GM19240 (cell line): ENCODE results near the gene APBA1.
"Not testable (repeated sequence)": the region's sequence is repeated elsewhere in the genome, so short reads cannot be mapped to it uniquely, and the experiment has no call there.

Experiments used
- DNase-seq: peaks from one replicate; pipeline ENCODE4 v3.0.0; 2011; ENCODE audit warnings: low spot score; ENCODE audit not compliant: insufficient read length

Gene APBA1

DNA sequence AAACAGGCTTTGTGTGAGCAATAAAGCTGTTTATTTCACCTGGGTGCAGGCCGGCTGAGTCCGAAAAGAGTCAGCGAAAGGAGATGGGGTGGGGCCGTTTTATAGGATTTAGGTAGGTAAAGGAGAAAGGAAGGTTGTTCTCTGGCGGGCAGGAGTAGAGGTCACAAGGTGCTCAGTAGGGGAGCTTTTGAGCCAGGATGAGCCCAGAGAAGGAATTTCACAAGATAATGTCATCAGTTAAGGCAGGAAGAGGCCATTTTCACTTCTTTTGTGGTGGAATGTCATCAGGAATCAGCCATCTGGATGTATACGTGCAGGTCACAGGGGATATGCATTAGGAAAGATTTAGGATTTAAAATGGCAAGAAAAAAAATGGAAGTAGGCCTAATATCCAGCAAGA is 262.2 kb downstream of the APBA1 start:
- DNase-seq: not testable (repeated sequence)

DNA sequence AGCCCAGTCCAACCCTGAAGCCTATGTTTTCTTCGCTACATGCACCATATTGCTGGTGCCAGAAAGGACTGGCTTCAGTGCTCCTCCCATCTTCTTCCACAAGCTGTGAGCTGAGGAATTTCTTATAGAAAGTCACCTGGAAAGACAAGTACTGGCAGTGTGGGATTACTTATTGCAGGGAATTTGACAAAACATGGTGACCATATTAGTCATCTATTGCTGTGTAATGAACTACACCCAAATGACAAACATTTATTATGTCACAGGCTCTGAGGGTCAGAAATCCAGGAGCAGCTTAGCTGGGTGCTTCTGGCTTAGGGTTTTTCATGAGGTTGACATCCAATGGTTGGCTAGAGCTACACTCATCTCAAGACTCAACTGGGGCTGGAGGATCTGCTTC is 271.7 kb downstream of the APBA1 start:
- no peak for DNase-seq

DNA sequence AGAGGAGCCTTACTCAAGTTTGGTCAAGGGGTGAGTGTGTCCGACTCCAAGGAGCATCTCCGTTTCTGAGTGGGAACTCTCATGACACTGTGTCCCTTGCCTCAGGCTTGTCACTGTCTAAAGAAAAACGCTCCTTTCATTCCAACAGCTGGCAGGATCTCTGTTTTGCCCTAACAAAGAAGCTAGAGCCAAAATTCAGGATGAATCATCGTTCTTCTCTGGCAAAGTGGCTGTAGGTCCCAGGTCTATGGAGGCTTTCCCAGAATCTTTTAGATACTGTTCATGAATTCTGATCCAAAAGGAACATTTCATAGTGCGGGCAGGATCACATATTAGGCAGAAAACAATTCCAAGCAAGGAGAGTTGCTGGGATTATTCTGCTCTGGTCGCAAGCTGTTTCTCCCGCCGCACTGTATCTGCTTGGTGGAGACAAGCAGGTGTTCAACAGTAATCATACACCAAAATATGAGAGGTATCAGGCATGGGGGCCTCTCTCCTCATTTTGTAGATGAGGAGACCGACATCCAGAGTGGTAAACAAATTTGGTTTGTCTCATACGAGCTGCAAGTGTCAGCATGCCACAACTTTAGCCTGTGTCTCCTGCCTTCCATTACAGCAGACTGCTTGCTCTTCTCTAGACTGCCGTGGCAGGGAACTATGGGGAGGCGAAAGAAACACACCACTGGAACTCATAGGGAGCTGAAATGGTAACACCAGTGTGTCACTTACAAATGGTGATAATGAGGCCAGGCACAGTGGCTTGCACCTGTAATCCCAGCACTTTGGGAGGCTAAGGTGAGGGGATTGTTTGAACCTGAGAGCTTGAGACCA is 274.6 kb downstream of the APBA1 start:
- no peak for DNase-seq

DNA sequence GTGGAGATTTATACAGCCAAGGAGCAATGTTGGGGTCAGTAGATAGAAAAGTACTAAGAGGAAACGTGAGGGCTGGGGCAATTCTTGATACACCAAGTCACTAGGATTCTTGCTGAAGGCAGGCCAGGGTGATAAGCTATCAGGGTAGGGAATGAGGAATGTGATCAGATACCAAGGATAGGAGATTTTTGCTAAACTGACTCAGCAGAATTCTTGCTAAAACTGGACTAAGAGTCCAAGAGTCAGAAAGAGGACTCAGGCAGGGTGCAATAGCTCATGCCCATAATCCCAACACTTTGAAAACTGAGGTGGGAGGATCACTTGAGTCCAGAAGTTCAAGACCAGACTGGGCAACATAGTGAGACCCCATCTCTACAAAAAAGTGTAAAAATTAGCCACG is 275.4 kb downstream of the APBA1 start:
- no peak for DNase-seq

DNA sequence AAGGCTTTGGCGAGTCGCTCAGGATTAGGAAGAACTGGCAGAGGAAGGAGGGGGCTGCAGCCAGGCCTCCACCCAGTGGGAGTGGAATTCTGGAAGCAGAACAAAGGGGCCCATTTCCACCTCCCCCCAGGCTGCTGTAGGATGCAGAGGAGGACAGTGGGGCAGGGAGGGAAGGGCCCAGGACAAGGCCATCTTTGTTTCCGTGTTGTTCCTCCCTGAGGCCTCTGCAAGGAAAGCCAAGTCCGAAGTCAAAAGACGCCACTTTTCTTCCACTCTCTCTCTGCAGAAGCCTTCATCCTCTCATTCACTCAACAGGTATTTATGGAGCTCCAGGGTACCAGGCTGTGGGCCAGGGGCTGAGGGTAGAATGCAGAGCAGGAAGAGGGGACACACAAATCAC is 276.5 kb downstream of the APBA1 start:
- no peak for DNase-seq

DNA sequence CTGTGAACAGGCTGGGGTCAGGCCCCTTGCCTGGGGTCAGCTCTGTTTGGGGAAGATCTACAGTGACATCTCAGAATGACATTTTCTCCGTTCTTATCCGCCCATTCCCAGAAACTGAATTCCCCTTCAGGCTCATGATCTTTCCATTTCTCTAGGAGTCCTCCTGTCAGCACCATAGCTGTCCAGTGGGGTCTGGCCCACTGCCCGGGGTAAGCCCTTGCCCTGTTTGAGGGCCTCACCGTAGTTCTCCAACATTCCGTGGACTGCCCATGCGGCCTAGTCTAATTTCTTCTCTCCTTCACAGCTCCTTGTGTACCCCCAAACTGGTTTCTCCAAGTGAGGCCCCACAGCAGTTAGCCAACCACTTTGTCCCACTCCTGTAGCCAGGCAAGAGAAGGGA is 278.7 kb downstream of the APBA1 start:
- DNase-seq: no peak

DNA sequence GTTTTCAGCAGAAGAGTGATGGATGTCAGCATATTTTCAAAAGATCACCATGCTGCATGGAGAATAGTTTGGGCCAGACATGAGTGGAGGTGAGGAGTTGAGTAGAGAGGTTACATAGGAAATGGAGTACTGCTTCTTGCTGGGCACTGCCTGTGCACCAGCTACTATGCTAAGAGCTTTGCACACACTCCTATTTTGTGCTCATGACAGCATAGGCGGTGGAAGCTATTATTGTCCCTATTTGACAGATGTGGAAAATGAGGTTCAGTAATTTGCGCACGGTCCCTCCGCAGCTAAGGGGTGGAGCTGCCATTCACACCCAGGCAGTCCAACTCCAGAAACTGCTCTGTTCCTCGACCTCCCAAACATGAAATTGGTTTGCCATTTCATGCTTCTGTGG is 279.3 kb downstream of the APBA1 start:
- no peak for DNase-seq

DNA sequence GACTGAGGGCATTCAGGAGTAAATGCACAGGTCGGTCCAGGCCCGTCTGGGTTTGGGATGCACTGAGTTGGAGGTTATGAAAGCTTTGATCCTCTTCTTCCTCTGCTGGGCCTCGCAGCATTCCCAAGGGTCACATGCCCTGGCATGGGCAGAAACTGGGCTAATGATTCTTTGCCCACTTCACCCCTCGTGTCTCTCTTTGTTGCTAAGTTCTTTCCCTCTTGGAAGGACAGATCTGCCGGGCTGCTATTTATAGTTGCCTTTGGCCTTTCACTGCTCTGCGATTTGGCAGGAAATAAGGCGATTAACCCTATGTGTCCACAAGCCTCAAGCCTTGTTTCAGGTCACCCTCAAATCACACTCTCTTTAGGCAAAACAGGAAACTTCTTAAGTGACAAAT is 280.2 kb downstream of the APBA1 start:
- no peak for DNase-seq

DNA sequence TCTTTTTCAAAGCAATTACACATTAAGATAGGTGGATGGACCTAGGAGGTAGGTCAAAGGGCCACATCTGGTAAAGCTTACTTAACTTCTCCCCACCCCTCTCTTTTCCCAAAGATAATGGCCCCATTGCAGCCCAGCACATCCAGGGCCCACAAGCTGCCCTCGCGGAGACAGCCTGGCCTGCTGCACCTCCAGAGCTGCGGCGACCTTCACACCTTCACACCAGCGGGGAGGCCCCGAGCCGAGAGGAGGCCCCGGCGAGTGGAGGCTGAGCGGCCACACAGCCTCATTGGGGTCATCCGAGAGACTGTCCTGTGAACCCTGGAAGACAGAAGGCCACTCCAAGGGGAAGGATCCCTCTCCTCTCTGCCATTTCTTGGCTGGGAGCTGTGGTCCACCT is 280.7 kb downstream of the APBA1 start:
- no peak for DNase-seq

DNA sequence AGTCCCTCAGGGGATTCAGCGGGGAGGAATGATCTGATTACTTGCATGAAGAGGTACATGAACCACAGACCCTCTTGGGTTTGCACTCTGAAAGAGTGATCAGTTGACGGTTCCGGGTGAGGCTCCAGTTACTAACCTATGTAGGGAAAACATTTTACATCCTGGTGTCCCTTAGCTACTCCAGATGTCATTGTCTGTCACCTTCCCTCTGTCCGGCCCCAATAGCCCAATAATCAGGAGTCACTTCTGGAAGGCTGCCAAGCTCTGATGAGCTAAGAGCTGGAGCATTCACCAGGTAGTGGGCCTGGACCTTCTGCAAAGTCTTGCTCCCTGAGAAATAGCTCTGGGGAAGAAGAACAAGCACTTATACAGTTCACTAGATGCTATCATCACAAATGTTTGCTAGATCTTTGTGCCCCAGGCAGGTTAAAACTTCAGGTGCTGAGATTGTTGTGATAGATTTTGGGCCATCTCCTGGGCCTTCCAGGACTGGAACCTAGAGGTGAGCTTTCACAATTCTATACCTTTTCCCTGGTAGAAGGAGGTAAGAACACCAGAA is 282.7 kb downstream of the APBA1 start:
- DNase-seq: no peak

DNA sequence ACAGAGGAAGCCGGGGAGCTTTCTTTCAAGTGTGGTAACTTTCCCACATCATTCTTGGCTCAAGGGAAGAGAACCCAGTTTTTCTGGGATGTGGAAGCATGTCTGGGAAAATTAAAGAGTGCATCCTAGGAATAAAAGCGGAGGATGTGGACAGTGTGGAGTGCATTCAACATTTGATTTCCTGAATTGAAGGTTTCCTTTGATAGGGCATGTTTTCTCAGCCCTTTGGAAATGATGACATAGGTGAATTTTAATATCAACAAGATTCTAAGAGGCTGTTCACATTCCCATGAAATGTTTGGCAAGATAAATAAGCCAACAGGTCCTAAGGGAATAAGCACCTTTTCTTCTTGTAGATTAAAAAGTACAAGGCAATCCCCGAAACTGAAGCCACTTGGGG is 283.6 kb downstream of the APBA1 start:
- DNase-seq: no peak

DNA sequence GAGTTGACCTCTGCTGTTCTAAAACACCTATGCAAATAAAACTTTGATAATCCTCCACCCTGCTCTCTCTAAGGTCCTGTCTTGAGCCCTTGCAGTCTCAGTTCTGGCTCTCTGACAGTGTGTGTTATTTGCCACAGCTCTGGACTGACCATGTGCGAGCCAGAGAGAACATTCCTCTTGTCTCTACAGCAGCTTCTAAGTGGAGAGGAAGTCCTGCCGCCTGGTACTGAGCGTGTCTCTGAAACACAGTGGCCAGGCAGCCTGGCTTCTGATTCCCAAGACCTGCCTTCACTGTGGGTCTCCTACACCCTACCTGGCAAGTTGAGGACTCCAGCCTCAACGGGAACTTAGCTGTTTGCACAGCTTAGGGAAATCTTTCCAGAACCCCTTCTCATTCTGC is 285.5 kb downstream of the APBA1 start:
- no peak for DNase-seq

DNA sequence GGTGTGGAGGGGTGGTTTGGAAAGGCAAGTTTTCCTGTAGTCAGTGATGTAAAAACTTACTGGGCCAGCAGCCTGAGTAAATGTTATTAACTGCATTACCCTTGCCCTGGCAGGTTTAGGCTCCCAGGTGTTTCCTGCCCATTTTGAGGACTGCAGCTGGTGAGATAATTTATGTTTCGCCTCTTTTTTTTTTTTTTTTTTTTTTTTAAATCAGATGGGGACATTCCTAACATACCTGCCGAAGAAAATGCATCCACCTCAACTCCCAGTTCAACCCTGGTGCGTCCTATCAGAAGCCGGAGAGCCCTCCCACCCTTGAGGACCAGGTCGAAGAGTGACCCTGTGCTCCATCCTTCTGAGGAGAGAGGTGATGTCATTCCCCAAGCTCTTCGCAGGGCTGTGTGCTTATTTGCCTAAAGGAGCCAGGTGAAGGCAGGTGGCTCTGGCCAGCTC is 286.6 kb downstream of the APBA1 start:
- DNase-seq: no peak

DNA sequence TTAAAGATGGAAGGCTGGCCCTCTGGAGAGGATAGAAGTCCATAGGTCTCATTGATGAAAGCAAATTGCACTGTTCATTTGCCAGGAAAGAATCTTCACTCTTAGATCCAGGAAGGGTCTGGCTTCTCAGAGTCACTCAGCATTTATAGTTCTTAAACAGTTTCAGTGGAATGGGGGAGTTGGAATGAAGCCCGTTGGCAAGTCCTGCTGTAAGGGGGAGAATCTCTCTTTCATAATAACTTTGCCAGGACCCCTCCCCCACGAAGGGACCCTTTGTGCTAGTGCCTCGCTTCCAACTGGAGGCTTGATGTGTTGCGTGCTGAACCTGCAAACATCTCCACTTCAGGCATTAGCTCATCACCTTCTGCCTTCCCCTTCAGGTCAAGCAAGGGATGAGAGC is 290.0 kb downstream of the APBA1 start:
- no peak for DNase-seq

DNA sequence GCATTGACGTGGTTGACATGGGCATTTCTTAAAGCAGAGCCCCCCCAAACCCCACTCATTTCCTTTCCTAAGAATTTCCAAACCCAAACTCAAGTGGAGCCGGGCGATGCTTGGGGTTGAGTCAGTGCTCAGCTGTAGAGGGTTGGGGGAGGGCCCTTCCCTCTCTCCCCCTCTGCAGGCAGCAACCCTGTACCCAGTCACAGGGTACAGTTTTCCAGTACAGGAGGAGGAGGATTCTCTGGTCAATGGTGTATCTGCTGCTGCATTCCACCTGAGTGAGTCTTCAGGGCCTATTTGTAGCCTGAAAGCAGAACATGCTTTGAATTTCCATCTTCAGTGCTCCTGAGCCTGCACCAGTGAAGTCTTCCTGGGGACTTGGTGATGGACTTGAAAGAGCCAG is 291.4 kb downstream of the APBA1 start:
- DNase-seq: no peak

DNA sequence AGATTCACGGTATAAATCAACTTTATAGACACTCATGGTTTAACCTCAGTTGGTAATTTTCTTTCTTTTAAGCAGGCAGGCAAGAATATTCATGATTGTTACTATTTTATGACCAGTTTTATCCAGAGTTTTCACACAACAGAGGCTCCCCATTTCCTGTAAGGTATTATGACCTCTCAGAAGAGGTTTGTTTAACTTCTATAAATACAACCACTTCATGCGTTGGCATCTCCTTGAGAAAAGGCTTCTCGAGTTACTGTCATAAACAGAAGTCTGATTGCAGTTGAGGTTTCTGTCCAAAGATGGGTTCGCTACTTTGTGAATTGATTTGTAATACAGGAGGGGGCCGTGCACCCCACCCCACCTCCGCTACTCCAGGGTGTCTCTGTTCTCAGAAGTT is 291.9 kb downstream of the APBA1 start:
- DNase-seq: no peak

DNA sequence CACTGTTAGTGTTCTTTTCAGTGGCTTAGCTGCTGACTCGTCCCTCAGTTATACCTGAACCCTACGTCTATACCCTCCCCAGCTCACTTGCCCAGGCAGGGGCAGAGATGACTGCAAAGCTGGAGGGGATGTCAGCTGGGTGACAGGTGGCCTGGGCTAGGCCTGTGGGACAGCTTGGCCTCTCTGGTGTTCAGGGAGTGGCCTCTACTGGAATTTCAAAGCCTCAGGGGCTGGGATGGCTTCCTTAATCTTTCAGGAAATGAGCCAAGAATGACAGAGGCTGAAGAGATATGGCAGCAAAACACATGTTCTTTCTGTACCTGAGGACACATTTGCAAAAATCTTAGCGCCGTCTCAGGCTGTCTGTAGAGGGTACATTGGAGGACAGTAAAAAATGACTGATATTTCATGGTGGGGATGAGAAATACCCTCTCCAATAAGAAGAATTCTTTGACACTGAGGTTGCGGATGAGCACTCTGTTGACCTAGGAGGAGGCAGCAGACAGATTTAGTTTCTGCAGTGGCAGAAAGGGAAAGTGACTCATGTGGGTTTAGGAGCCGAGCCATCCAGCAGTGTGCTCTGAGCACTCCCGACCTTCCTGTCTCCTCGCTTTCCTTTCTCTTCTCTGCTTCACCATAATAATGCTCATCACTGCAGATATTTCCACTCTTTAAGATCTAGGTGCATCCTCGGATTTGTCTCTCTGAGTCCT is 292.7 kb downstream of the APBA1 start:
- DNase-seq: no peak

DNA sequence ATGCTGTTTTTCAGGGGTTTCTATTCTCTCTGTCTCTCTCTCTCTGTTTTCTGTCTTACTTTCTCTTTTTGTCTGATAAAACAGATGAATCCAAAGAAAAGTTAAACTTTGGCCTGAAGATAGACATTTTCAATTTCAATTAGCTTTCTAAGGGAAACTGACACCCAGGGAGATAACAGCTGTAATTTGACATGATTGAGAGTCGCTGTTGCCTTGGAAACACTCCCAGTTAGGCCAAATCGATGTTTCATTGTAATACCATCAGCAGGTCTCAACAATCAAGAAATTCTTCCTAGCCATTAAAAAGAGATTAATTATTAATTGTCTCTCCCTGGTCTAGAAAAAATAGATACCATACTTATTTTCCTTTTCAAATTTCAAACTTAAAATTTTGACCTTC is 294.2 kb downstream of the APBA1 start:
- DNase-seq: no peak
